ENCODE measurements around the gene UBE4B. TPM values are rescaled to one million over a fixed set of nuclear protein-coding genes. Genes with fewer than 3 reads are reported as not detected.

UBE4B gene
- total RNA-seq, 2 donors from 2014 or later: 62.7 to 73.3 TPM

- no peak for TF ChIP-seq CTCF (conservative IDR thresholded peaks at IDR 0.05)
- Mint-ChIP-seq H3K4me3 (no peak overlapping the region), H3K9me3 (no peaks in the 10 kb centered on the region), H3K27me3 (ENCODE audit: insufficient read depth) (no peaks in the 10 kb centered on the region), H3K27ac (peak overlapping the region; percentile 20), H3K36me3 (ENCODE audit: low read depth) (peaks cover 51% of the 10 kb centered on the region), H3K4me1 (no peaks in the 10 kb centered on the region)
- no peak overlapping the region for H3K4me3 ChIP-seq (ENCODE audit: low read length)
- WGBS, 2 experiments (ENCODE audit: insufficient coverage in 1 of 2, insufficient read length in 1 of 2): 88 to 95% methylated on average over 9 to 12 of the region's 12 CpGs
- no peak for DNase-seq
- H3K9ac ChIP-seq (ENCODE audit: extremely low read depth, low read length, poor library complexity, severe bottlenecking): no peak overlapping the region
- H3K4me1 ChIP-seq (ENCODE audit: control insufficient read depth, insufficient read depth, low read length): no peaks in the 10 kb centered on the region
- H3K27ac ChIP-seq (ENCODE audit: low read depth, low read length): peak overlapping the region; percentile 73
- H3K36me3 ChIP-seq (ENCODE audit: control insufficient read depth, insufficient read depth, low read length): peaks cover 24% of the 10 kb centered on the region
- H3K9me3 ChIP-seq (ENCODE audit: control insufficient read depth, low read length): no peaks in the 10 kb centered on the region
- H3K27me3 ChIP-seq (ENCODE audit: control insufficient read depth, insufficient read depth, low read length, poor library complexity, severe bottlenecking): no peaks in the 10 kb centered on the region
These were observed 128.2 kb downstream of the UBE4B start for GRCh38 chr1:10160907-10161490.

- Histone ChIP-seq H3K4me1 (ENCODE audit: control insufficient read depth, insufficient read depth, low read length) (no peaks in the 10 kb centered on the region), H3K27ac (ENCODE audit: low read depth, low read length) (peak overlapping the region; percentile 25), H3K9ac (ENCODE audit: extremely low read depth, low read length, poor library complexity, severe bottlenecking) (no peak overlapping the region), H3K27me3 (ENCODE audit: control insufficient read depth, insufficient read depth, low read length, poor library complexity, severe bottlenecking) (no peaks in the 10 kb centered on the region), H3K36me3 (ENCODE audit: control insufficient read depth, insufficient read depth, low read length) (peaks cover 27% of the 10 kb centered on the region), H3K9me3 (ENCODE audit: control insufficient read depth, low read length) (no peaks in the 10 kb centered on the region), H3K4me3 (ENCODE audit: low read length) (no peak overlapping the region)
- H3K4me3 Mint-ChIP-seq: no peak overlapping the region
- no peak for DNase-seq
- H3K36me3 Mint-ChIP-seq (ENCODE audit: low read depth): peaks cover 51% of the 10 kb centered on the region
- no peaks in the 10 kb centered on the region for H3K27me3 Mint-ChIP-seq (ENCODE audit: insufficient read depth)
- H3K9me3 Mint-ChIP-seq: no peaks in the 10 kb centered on the region
- H3K27ac Mint-ChIP-seq: no peak overlapping the region
- no peaks in the 10 kb centered on the region for H3K4me1 Mint-ChIP-seq
- no peak for TF ChIP-seq CTCF (conservative IDR thresholded peaks at IDR 0.05)
- WGBS, 2 experiments (ENCODE audit: insufficient coverage in 1 of 2, insufficient read length in 1 of 2): 87 to 96% methylated on average over 13 to 17 of the region's 17 CpGs
These were observed 129.0 kb downstream of the UBE4B start for GRCh38 chr1:10161541-10162290.

- no peak overlapping the region for H3K27ac Mint-ChIP-seq
- H3K9me3 ChIP-seq (ENCODE audit: control insufficient read depth, low read length): no peaks in the 10 kb centered on the region
- no peak overlapping the region for H3K4me3 Mint-ChIP-seq
- no peaks in the 10 kb centered on the region for H3K9me3 Mint-ChIP-seq
- 93 to 94% methylated on average over 4 to 7 of the region's 7 CpGs for WGBS, 2 experiments (ENCODE audit: insufficient coverage in 1 of 2, insufficient read length in 1 of 2)
- H3K4me1 ChIP-seq (ENCODE audit: control insufficient read depth, insufficient read depth, low read length): no peaks in the 10 kb centered on the region
- TF ChIP-seq CTCF (conservative IDR thresholded peaks at IDR 0.05): no peak
- no peak overlapping the region for H3K4me3 ChIP-seq (ENCODE audit: low read length)
- H3K27me3 ChIP-seq (ENCODE audit: control insufficient read depth, insufficient read depth, low read length, poor library complexity, severe bottlenecking): no peaks in the 10 kb centered on the region
- no peaks in the 10 kb centered on the region for H3K27me3 Mint-ChIP-seq (ENCODE audit: insufficient read depth)
- no peak overlapping the region for H3K27ac ChIP-seq (ENCODE audit: low read depth, low read length)
- no peaks in the 10 kb centered on the region for H3K4me1 Mint-ChIP-seq
- no peak for DNase-seq
- no peak overlapping the region for H3K9ac ChIP-seq (ENCODE audit: extremely low read depth, low read length, poor library complexity, severe bottlenecking)
- peaks cover 59% of the 10 kb centered on the region for H3K36me3 Mint-ChIP-seq (ENCODE audit: low read depth)
- H3K36me3 ChIP-seq (ENCODE audit: control insufficient read depth, insufficient read depth, low read length): peaks cover 66% of the 10 kb centered on the region
These were observed 136.3 kb downstream of the UBE4B start for GRCh38 chr1:10168912-10169514.
